HepG2 (cell line): ENCODE data around the gene ERVMER34-1. TPM values are rescaled to one million over a fixed set of nuclear protein-coding genes. Genes with fewer than 3 reads are reported as not detected.
A peak's percentile ranks its signal among the peaks of the same experiment; 100 is the strongest.

Experiments
- ARNTL ChIP-seq: sonication (generic); formaldehyde crosslinking; IDR thresholded peaks from 2 replicates; pipeline ENCODE4 v1.4.0; 2020; ENCODE audit warnings: mild to moderate bottlenecking, missing genetic modification reagents
- CCDC6 ChIP-seq: sonication (generic); formaldehyde crosslinking; IDR thresholded peaks from 2 replicates; pipeline ENCODE4 v1.8.1; 2022; ENCODE audit warnings: mild to moderate bottlenecking, missing genetic modification reagents, moderate library complexity
- ELF1 ChIP-seq: sonication (generic); formaldehyde crosslinking; IDR thresholded peaks from 2 replicates; pipeline ENCODE4 v1.4.0; 2020; ENCODE audit warnings: missing genetic modification reagents
- ETV6 ChIP-seq: sonication (generic); formaldehyde crosslinking; conservative IDR thresholded peaks from 2 replicates; pipeline ENCODE4 v1.4.0; 2020; ENCODE audit warnings: missing genetic modification reagents
- GATA4 ChIP-seq: sonication (generic); IDR thresholded peaks from 2 replicates; pipeline ENCODE4 v1.6.1; 2016; ENCODE audit warnings: antibody characterized with exemption, low read depth, borderline replicate concordance
- KAT2B ChIP-seq: fragments of 150-350 bp; IDR thresholded peaks from 2 replicates; pipeline ENCODE4 v1.6.1; 2014; ENCODE audit warnings: low read depth, low read length, borderline replicate concordance
- MIXL1 ChIP-seq: IDR thresholded peaks from 2 replicates; pipeline ENCODE4 v1.6.1; 2016
- MTF2 ChIP-seq: sonication (generic); formaldehyde crosslinking; IDR thresholded peaks from 2 replicates; pipeline ENCODE4 v1.5.0; 2020; ENCODE audit warnings: missing genetic modification reagents, borderline replicate concordance
- NFKBIZ ChIP-seq: IDR thresholded peaks from 2 replicates; pipeline ENCODE4 v1.6.1; 2018; ENCODE audit warnings: missing genetic modification reagents, missing compliant biosample characterization
- NPAS2 ChIP-seq: sonication (generic); formaldehyde crosslinking; IDR thresholded peaks from 2 replicates; pipeline ENCODE4 v1.8.0; 2022; ENCODE audit warnings: mild to moderate bottlenecking, missing genetic modification reagents, borderline replicate concordance
- PLRG1 ChIP-seq: fragments of 450-650 bp; conservative IDR thresholded peaks from 2 replicates; pipeline ENCODE4 v1.6.1; 2016
- RFX1 ChIP-seq: fragments of 450-650 bp; IDR thresholded peaks from 2 replicates; pipeline ENCODE4 v1.6.1; 2017
- SAFB2 ChIP-seq: sonication (generic); formaldehyde crosslinking; IDR thresholded peaks from 2 replicates; pipeline ENCODE4 v1.5.1; 2020; ENCODE audit warnings: missing genetic modification reagents, low read depth, mild to moderate bottlenecking, borderline replicate concordance
- THYN1 ChIP-seq: sonication (generic); formaldehyde crosslinking; IDR thresholded peaks from 2 replicates; pipeline ENCODE4 v1.8.1; 2023; ENCODE audit warnings: low read depth, mild to moderate bottlenecking, moderate library complexity, missing genetic modification reagents, borderline replicate concordance
- WIZ ChIP-seq: sonication (generic); formaldehyde crosslinking; IDR thresholded peaks from 2 replicates; pipeline ENCODE4 v1.5.1; 2020; ENCODE audit warnings: mild to moderate bottlenecking, missing genetic modification reagents
- ZNF24 ChIP-seq: fragments of 450-650 bp; IDR thresholded peaks from 2 replicates; pipeline ENCODE4 v1.6.1; 2017; ENCODE audit warnings: antibody characterized with exemption, mild to moderate bottlenecking
- ZNF256 ChIP-seq: sonication (generic); formaldehyde crosslinking; conservative IDR thresholded peaks from 2 replicates; pipeline ENCODE4 v1.4.0; 2020; ENCODE audit warnings: missing genetic modification reagents
- ZNF556 ChIP-seq: sonication (generic); formaldehyde crosslinking; IDR thresholded peaks from 2 replicates; pipeline ENCODE4 v1.4.0; 2020; ENCODE audit warnings: mild to moderate bottlenecking, missing genetic modification reagents, borderline replicate concordance
- ZNF614 ChIP-seq: IDR thresholded peaks from 2 replicates; pipeline ENCODE4 v1.6.1; 2018; ENCODE audit warnings: missing biosample characterization, missing genetic modification reagents, inconsistent platforms, borderline replicate concordance
- ZNF766 ChIP-seq: sonication (generic); formaldehyde crosslinking; IDR thresholded peaks from 2 replicates; pipeline ENCODE4 v1.5.0; 2020; ENCODE audit warnings: missing genetic modification reagents, borderline replicate concordance
- polyA plus RNA-seq, 8 experiments: library from polyadenylated mRNA; depleted of rRNA in 3 of 8; stranded (reverse) in 7 of 8; unstranded in 1 of 8; fragments of >200 nt; fragmentation: Illumina TruSeq in 4 of 8; extraction: Trizol in 4 of 8; gene quantifications; 2 replicates each; pipeline versions ENCODE4 v1.2.1 to v1.2.3, GENCODE V29; 2011 to 2016; ENCODE audit warnings: low read depth in 4 of 8, missing spikeins in 1 of 8, mixed read lengths in 1 of 8; ENCODE audit not compliant: insufficient read depth in 1 of 8
- total RNA-seq, 5 experiments: library from RNA; depleted of rRNA; stranded (reverse); fragments of >200 nt; fragmentation: Illumina TruSeq; extraction: Trizol; gene quantifications; 2 replicates each; pipeline ENCODE4 v1.2.3, GENCODE V29; 2016; ENCODE audit warnings: low read depth in 1 of 5
- TF ChIP-seq, protein P1 (sequence below): sonication (generic); formaldehyde crosslinking; IDR thresholded peaks from 2 replicates; pipeline ENCODE4 v1.4.0; 2020; ENCODE audit warnings: missing genetic modification reagents
- TF ChIP-seq, protein P2 (sequence below): sonication (generic); formaldehyde crosslinking; IDR thresholded peaks from 2 replicates; pipeline ENCODE4 v1.4.0; 2020; ENCODE audit warnings: missing genetic modification reagents, borderline replicate concordance
- TF ChIP-seq, protein P3 (sequence below): sonication (generic); formaldehyde crosslinking; IDR thresholded peaks from 2 replicates; pipeline ENCODE4; 2020; ENCODE audit warnings: missing genetic modification reagents, mild to moderate bottlenecking, borderline replicate concordance

ERVMER34-1 gene
- total and polyA plus RNA-seq, 2 of the 13 experiments (the other 11 are each of a cell fraction or from before 2014, with no cell fraction given): 0.04 to 0.35 TPM

DNA sequence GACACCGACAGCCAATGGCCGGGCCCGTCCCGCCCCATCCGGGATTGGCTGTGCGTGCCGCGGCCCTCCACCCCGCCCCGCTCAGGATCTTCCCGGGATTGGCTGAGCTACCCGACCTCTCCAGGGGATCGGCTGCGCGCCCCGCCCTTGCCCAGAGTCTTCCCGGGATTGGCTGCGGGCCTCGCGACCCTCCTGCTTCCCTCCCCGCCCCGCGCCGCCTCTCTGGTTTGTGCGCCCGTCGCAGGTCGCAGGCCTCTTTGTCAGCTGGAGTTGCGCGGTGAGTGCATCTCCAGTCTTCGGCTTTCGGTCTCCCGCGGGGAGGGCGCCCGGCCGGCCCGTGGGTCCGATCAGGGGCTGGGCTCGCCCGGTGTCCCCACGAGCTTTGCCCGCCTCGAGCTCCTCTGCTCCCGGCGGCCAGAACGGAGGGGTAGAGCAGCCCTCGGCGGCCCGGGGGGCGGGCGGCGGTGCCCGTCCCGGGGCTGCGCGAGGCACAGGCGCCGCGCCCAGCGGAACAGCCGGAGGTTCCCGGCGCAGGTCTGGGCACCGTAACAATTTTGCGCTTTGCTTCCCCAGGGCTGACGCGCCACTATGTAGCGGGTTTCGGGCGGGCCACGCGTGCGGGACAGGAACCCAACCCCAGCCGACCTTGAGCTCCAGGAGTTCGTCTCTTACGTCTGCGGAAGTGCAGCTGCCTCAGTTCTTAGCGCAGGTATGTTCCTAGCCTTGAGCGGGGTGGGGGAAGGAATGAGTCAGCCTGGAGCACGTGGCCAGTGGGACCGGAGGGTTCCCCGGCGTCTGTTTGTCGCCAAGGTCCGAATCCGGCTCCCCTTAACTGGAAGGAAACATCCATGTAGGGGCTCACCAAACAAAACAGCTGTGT is 38.7 kb downstream of the ERVMER34-1 start (continued):
- TF ChIP-seq, protein P1, sequence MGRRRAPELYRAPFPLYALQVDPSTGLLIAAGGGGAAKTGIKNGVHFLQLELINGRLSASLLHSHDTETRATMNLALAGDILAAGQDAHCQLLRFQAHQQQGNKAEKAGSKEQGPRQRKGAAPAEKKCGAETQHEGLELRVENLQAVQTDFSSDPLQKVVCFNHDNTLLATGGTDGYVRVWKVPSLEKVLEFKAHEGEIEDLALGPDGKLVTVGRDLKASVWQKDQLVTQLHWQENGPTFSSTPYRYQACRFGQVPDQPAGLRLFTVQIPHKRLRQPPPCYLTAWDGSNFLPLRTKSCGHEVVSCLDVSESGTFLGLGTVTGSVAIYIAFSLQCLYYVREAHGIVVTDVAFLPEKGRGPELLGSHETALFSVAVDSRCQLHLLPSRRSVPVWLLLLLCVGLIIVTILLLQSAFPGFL (CRISPR knock-in tag): no peak
- TF ChIP-seq MIXL1 (CRISPR knock-in tag) (no peak), GATA4 (peak; percentile 66; the same call in 1 of the 2 replicates), NFKBIZ (no peak), KAT2B (no peak), ETV6 (CRISPR knock-in tag) (peak; percentile 37; the same call in 1 of the 2 replicates), MTF2 (CRISPR knock-in tag) (no peak), CCDC6 (CRISPR knock-in tag) (0 out of 2 replicates have a peak, but pooled peaks have one; percentile 63), PLRG1 (no peak), ZNF556 (CRISPR knock-in tag) (no peak; the same call in 1 of the 2 replicates), ZNF614 (CRISPR knock-in tag) (no peak), ZNF24 (no peak), ARNTL (CRISPR knock-in tag) (peak; percentile 66), WIZ (0 out of 2 replicates have a peak, but pooled peaks have one; percentile 2), ZNF256 (CRISPR knock-in tag) (no peak), ZNF766 (peak; percentile 48; the same call in 1 of the 2 replicates), THYN1 (CRISPR knock-in tag) (no peak), ELF1 (peak; percentile 77), NPAS2 (CRISPR knock-in tag) (no peak), SAFB2 (CRISPR knock-in tag) (0 out of 2 replicates have a peak, but pooled peaks have one; percentile 45), RFX1 (no peak)
- TF ChIP-seq, protein P2, sequence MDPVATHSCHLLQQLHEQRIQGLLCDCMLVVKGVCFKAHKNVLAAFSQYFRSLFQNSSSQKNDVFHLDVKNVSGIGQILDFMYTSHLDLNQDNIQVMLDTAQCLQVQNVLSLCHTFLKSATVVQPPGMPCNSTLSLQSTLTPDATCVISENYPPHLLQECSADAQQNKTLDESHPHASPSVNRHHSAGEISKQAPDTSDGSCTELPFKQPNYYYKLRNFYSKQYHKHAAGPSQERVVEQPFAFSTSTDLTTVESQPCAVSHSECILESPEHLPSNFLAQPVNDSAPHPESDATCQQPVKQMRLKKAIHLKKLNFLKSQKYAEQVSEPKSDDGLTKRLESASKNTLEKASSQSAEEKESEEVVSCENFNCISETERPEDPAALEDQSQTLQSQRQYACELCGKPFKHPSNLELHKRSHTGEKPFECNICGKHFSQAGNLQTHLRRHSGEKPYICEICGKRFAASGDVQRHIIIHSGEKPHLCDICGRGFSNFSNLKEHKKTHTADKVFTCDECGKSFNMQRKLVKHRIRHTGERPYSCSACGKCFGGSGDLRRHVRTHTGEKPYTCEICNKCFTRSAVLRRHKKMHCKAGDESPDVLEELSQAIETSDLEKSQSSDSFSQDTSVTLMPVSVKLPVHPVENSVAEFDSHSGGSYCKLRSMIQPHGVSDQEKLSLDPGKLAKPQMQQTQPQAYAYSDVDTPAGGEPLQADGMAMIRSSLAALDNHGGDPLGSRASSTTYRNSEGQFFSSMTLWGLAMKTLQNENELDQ (CRISPR knock-in tag): no peak
- TF ChIP-seq, protein P3, sequence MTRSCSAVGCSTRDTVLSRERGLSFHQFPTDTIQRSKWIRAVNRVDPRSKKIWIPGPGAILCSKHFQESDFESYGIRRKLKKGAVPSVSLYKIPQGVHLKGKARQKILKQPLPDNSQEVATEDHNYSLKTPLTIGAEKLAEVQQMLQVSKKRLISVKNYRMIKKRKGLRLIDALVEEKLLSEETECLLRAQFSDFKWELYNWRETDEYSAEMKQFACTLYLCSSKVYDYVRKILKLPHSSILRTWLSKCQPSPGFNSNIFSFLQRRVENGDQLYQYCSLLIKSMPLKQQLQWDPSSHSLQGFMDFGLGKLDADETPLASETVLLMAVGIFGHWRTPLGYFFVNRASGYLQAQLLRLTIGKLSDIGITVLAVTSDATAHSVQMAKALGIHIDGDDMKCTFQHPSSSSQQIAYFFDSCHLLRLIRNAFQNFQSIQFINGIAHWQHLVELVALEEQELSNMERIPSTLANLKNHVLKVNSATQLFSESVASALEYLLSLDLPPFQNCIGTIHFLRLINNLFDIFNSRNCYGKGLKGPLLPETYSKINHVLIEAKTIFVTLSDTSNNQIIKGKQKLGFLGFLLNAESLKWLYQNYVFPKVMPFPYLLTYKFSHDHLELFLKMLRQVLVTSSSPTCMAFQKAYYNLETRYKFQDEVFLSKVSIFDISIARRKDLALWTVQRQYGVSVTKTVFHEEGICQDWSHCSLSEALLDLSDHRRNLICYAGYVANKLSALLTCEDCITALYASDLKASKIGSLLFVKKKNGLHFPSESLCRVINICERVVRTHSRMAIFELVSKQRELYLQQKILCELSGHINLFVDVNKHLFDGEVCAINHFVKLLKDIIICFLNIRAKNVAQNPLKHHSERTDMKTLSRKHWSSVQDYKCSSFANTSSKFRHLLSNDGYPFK: peak; percentile 85
